Nephron progenitor cell (in vitro differentiated cells): Measurements from ENCODE around the gene FAM111A.

Experiments used
- DNase-seq: peaks from one replicate; pipeline ENCODE4 v3.0.0; 2021
- H3K27ac Mint-ChIP-seq: 2 replicates; pipeline ENCODE4 v1.8.0; 2021; ENCODE audit warnings: mild to moderate bottlenecking, moderate library complexity, mixed read lengths
- H3K27me3 Mint-ChIP-seq: 2 replicates; pipeline ENCODE4 v1.8.0; 2021; ENCODE audit warnings: mild to moderate bottlenecking, low read depth, mixed read lengths; ENCODE audit not compliant: poor library complexity
- H3K36me3 Mint-ChIP-seq: 2 replicates; pipeline ENCODE4 v1.8.0; 2021; ENCODE audit warnings: low read depth, mixed read lengths
- H3K4me1 Mint-ChIP-seq: 2 replicates; pipeline ENCODE4 v1.8.0; 2021; ENCODE audit warnings: mixed read lengths
- H3K4me3 Mint-ChIP-seq: 2 replicates; pipeline ENCODE4 v1.8.0; 2021; ENCODE audit warnings: mild to moderate bottlenecking, moderate library complexity, mixed read lengths
- H3K9me3 Mint-ChIP-seq: 2 replicates; pipeline ENCODE4 v1.8.0; 2021; ENCODE audit warnings: mild to moderate bottlenecking, moderate library complexity, mixed read lengths
- CTCF ChIP-seq: fragments of 200-600 bp; sonication (generic); IDR thresholded peaks from 2 replicates; pipeline ENCODE4 v1.5.0; 2021; ENCODE audit warnings: antibody characterized with exemption

Gene FAM111A

DNA sequence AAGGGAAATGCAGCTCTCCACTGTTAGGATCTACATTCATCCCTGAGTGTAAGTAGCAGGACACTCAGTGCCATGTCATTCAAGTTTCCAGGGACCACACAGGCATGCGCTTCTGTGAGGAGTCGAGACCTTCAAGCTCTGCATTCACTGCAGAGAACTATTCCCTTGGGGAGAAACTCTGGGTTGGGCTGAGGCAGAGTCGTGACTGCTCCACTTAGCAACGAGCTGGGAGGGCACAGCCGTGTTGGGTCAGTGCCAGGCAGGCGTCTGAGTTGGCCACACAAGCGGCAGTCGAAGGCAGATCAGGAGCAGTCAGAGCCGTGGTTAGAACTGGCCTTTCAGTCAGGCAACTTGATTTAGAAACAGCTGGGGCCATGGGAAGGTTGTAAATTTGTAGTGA lies 55.3 kb downstream of the FAM111A start:
- no peak overlapping the region for H3K4me3 Mint-ChIP-seq
- H3K9me3 Mint-ChIP-seq = no peaks in the 10 kb centered on the region
- H3K4me1 Mint-ChIP-seq = peaks cover 8% of the 10 kb centered on the region
- no peak for TF ChIP-seq CTCF
- no peak for DNase-seq
- H3K36me3 Mint-ChIP-seq = peaks cover 88% of the 10 kb centered on the region
- H3K27me3 Mint-ChIP-seq = no peaks in the 10 kb centered on the region
- no peak overlapping the region for H3K27ac Mint-ChIP-seq

- Mint-ChIP-seq H3K27ac (no peak overlapping the region), H3K9me3 (no peaks in the 10 kb centered on the region), H3K4me1 (peaks cover 8% of the 10 kb centered on the region), H3K27me3 (no peaks in the 10 kb centered on the region), H3K36me3 (peaks cover 84% of the 10 kb centered on the region), H3K4me3 (no peak overlapping the region)
- no peak for DNase-seq
- TF ChIP-seq CTCF = no peak
Measured at GRCh38 chr11:59198726-59199125, 56.1 kb downstream of the FAM111A start.

DNA sequence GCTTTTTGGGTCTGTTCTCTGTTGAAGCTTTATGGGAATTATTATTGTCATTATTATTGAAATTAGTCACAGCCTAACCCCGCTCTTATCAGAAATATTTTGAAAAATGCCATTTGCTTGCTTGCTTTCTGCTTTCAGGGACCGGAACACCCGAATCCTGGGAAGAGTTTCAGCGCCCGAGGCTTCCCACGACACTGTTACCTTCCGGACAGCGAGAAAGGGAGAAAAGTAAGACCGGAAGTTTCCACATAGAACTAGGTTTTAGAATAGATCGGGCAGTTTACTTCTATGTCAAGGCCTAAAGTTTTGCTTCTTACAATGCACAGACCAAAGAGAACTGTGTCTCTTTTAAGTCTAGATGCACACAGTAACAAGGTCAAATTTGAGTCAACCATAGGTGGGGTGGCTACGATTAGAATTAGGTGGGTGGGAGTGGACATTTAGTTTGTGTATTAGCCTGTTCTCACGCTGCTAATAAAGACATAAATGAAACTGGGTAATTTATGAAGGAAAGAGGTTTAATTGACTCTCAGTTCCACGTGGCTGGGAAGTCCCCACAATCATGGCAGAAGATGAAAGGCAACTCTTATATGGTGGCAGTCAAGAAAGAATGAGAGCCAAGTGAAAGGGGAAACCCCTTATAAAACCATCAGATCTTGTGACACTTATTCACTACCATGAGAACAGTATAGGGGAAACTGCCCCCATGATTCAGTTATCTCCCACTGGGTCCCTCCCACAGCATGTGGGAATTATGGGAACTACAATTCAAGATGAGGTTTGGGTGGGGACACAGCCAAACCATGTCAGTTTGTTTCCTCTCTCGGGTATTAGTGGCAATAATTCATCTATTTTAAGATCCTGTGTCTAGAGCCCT lies 57.1 kb downstream of the FAM111A start:
- TF ChIP-seq CTCF = no peak
- Mint-ChIP-seq H3K27me3 (no peaks in the 10 kb centered on the region), H3K9me3 (no peaks in the 10 kb centered on the region), H3K4me3 (no peak overlapping the region), H3K4me1 (peaks cover 8% of the 10 kb centered on the region), H3K27ac (peak overlapping the region; percentile 83), H3K36me3 (peaks cover 79% of the 10 kb centered on the region)
- no peak for DNase-seq

- no peak for DNase-seq
- no peaks in the 10 kb centered on the region for H3K9me3 Mint-ChIP-seq
- peaks cover 77% of the 10 kb centered on the region for H3K36me3 Mint-ChIP-seq
- no peak overlapping the region for H3K27ac Mint-ChIP-seq
- TF ChIP-seq CTCF = no peak
- no peak overlapping the region for H3K4me3 Mint-ChIP-seq
- H3K27me3 Mint-ChIP-seq = no peaks in the 10 kb centered on the region
- peaks cover 8% of the 10 kb centered on the region for H3K4me1 Mint-ChIP-seq
Measured at GRCh38 chr11:59200423-59200746, 57.7 kb downstream of the FAM111A start.

DNA sequence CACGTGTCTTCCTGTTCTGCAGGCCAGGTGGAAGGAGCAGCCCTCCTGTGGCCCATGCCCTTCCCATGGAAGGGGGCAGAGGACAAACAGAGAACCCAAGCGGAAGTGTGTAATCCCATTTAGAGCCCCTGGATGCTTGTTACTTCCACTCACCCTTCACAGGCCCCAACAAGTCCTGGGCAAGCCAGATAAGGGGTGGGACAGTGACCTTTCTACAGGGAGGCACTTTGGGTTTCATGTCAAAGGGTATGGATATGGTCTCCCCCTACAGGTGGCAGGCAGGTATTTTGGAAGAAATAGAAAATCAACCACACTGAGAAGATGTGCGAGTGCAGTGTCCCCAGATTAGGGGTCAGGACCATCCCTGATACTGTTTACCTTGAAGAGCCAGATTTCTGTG lies 58.7 kb downstream of the FAM111A start:
- DNase-seq = no peak
- Mint-ChIP-seq H3K4me1 (peaks cover 8% of the 10 kb centered on the region), H3K9me3 (no peaks in the 10 kb centered on the region), H3K27me3 (peaks cover 3% of the 10 kb centered on the region), H3K27ac (no peak overlapping the region), H3K4me3 (no peak overlapping the region), H3K36me3 (peaks cover 75% of the 10 kb centered on the region)
- no peak for TF ChIP-seq CTCF
